H1 (cell line): Measurements from ENCODE around the gene EPHA2. TPM values are rescaled to one million over a fixed set of nuclear protein-coding genes. Genes with fewer than 3 reads are reported as not detected.
"Not testable (repeated sequence)": the region's sequence is repeated elsewhere in the genome, so short reads cannot be mapped to it uniquely, and the experiment has no call there.

ENCODE experiments used
- CTCF ChIA-PET: fragments of 300-600 bp; sonication (Branson Sonifier 250); formaldehyde crosslinking; loops from one replicate; lab custom pipeline; 2021; ENCODE audit not compliant: partially characterized antibody; lab: Charles Lee
- POLR2A ChIA-PET: fragments of 300-600 bp; sonication (Branson Sonifier 250); formaldehyde crosslinking; loops from one replicate; lab custom pipeline; 2021; ENCODE audit warnings: inconsistent platforms; ENCODE audit not compliant: partially characterized antibody; lab: Charles Lee
- DNase-seq, 2 experiments: peaks; one replicate each; pipeline versions ENCODE4 v3.0.0 to v3.0.0-alpha.2; 2010 to 2022; ENCODE audit warnings: low spot score in 2 of 2, low read depth in 1 of 2, mixed read lengths in 1 of 2
- FAIRE-seq: peaks from 2 replicates; lab custom pipeline; 2011; peaks lifted over from hg19 to GRCh38; lab: Jason Lieb, UNC
- H2AFZ ChIP-seq: 2 replicates; pipeline ENCODE4 v1.8.1; 2012; ENCODE audit warnings: low read length, inconsistent platforms
- H2AK5ac ChIP-seq: 2 replicates; pipeline ENCODE4 v1.6.1; 2013; ENCODE audit warnings: low read depth, low read length
- H2BK120ac ChIP-seq: replicated peaks from 2 replicates; pipeline ENCODE3; 2013; ENCODE audit warnings: low read depth, low read length, inconsistent platforms
- H2BK12ac ChIP-seq: 2 replicates; pipeline ENCODE4 v1.6.1; 2013; ENCODE audit warnings: low read depth, low read length
- H2BK15ac ChIP-seq: 2 replicates; pipeline ENCODE4 v1.6.1; 2013; ENCODE audit warnings: low read length
- H2BK20ac ChIP-seq: 2 replicates; pipeline ENCODE4 v1.6.1; 2013; ENCODE audit warnings: low read length
- H2BK5ac ChIP-seq: 2 replicates; pipeline ENCODE4 v1.6.1; 2013; ENCODE audit warnings: low read depth, low read length
- H3K14ac ChIP-seq: 2 replicates; pipeline ENCODE4 v1.6.1; 2013; ENCODE audit warnings: inconsistent platforms; ENCODE audit not compliant: insufficient read length
- H3K18ac ChIP-seq: 2 replicates; pipeline ENCODE4 v1.6.1; 2013; ENCODE audit warnings: low read length; ENCODE audit errors: extremely low read depth
- H3K23ac ChIP-seq: 2 replicates; pipeline ENCODE4 v1.6.1; 2013; ENCODE audit warnings: inconsistent platforms; ENCODE audit not compliant: insufficient read length
- H3K23me2 ChIP-seq: 2 replicates; pipeline ENCODE4 v1.6.1; 2013; ENCODE audit warnings: low read depth, low read length
- H3K27ac ChIP-seq: 2 replicates; pipeline ENCODE4 v1.6.1; 2011; ENCODE audit warnings: low read depth, low read length, inconsistent platforms
- H3K27me3 ChIP-seq, 4 experiments: replicated peaks in 1 of 4; 1 replicate in 1 of 4; 2 replicates in 3 of 4; pipeline versions ENCODE4 v1.6.1 to v1.8.1; 2011 to 2013; ENCODE audit warnings: low read length in 3 of 4, mild to moderate bottlenecking in 3 of 4, inconsistent platforms in 2 of 4, mixed read lengths in 2 of 4, moderate library complexity in 1 of 4; ENCODE audit not compliant: control insufficient read depth in 3 of 4, insufficient read depth in 3 of 4; ENCODE audit errors: extremely low read depth in 1 of 4
- H3K36me3 ChIP-seq, 4 experiments: 2 replicates each; pipeline versions ENCODE4 v1.6.1 to v1.8.1; 2011 to 2013; ENCODE audit warnings: mild to moderate bottlenecking in 4 of 4, low read length in 3 of 4, moderate library complexity in 2 of 4, control low read depth in 1 of 4, inconsistent platforms in 1 of 4; ENCODE audit not compliant: insufficient read depth in 4 of 4, control insufficient read depth in 2 of 4
- H3K4ac ChIP-seq: replicated peaks from 2 replicates; pipeline ENCODE3; 2013; ENCODE audit warnings: low read length, low read depth, mixed read lengths, inconsistent platforms; ENCODE audit not compliant: insufficient read length
- H3K4me1 ChIP-seq, 4 experiments: replicated peaks in 1 of 4; 1 replicate in 1 of 4; 2 replicates in 3 of 4; pipeline versions ENCODE4 v1.6.1 to v1.8.1; 2011 to 2013; ENCODE audit warnings: low read length in 3 of 4, inconsistent platforms in 2 of 4, mixed read lengths in 1 of 4; ENCODE audit not compliant: insufficient read depth in 4 of 4, control insufficient read depth in 3 of 4
- H3K4me2 ChIP-seq, 2 experiments: 2 replicates each; pipeline versions ENCODE4 v1.6.1 to v1.8.1; 2011 to 2013; ENCODE audit warnings: low read depth in 2 of 2, low read length in 2 of 2, control low read depth in 1 of 2, inconsistent platforms in 1 of 2, mild to moderate bottlenecking in 1 of 2; ENCODE audit not compliant: insufficient read depth in 1 of 2
- H3K4me3 ChIP-seq, 4 experiments: fragments of 200-600, 300-600 bp in 1 of 4; sonication (generic), shearing (Covaris generic), sonication (Bioruptor Twin) in 1 of 4; 2 replicates each; pipeline versions ENCODE4 v1.5.1 to v1.8.1; 2011 to 2016; ENCODE audit warnings: low read length in 4 of 4, low read depth in 3 of 4, control low read depth in 2 of 4, inconsistent platforms in 2 of 4, mild to moderate bottlenecking in 2 of 4, mixed read lengths in 1 of 4, moderate library complexity in 1 of 4; ENCODE audit not compliant: insufficient read depth in 2 of 4; ENCODE audit errors: extremely low read depth in 1 of 4
- H3K56ac ChIP-seq: replicated peaks from 2 replicates; pipeline ENCODE3; 2013; ENCODE audit warnings: low read depth, mild to moderate bottlenecking, mixed read lengths, low read length, inconsistent platforms; ENCODE audit not compliant: insufficient read length
- H3K79me1 ChIP-seq: 2 replicates; pipeline ENCODE4 v1.6.1; 2013; ENCODE audit warnings: low read depth, low read length, control low read depth
- H3K79me2 ChIP-seq, 2 experiments: 2 replicates each; pipeline versions ENCODE4 v1.6.1 to v1.8.1; 2012 to 2013; ENCODE audit warnings: low read length in 2 of 2, mild to moderate bottlenecking in 2 of 2, inconsistent platforms in 1 of 2; ENCODE audit not compliant: insufficient read depth in 2 of 2, control insufficient read depth in 1 of 2
- H3K9ac ChIP-seq, 4 experiments: replicated peaks in 1 of 4; 1 replicate in 1 of 4; 2 replicates in 3 of 4; pipeline versions ENCODE4 v1.6.1 to v1.8.1; 2011 to 2013; ENCODE audit warnings: low read depth in 3 of 4, low read length in 3 of 4, control low read depth in 2 of 4, mild to moderate bottlenecking in 2 of 4, moderate library complexity in 2 of 4, inconsistent platforms in 1 of 4; ENCODE audit errors: extremely low read depth in 1 of 4
- H3K9me3 ChIP-seq, 2 experiments: 2 replicates each; pipeline versions ENCODE4 v1.6.1 to v1.8.1; 2012 to 2013; ENCODE audit warnings: mild to moderate bottlenecking in 2 of 2, moderate library complexity in 2 of 2, control low read depth in 1 of 2, inconsistent platforms in 1 of 2, low read depth in 1 of 2, low read length in 1 of 2, mixed read lengths in 1 of 2; ENCODE audit not compliant: insufficient read depth in 2 of 2
- H4K20me1 ChIP-seq, 2 experiments: replicated peaks in 1 of 2; 2 replicates each; pipeline versions ENCODE3 to v1.8.1; 2011 to 2013; ENCODE audit warnings: inconsistent platforms in 2 of 2, low read length in 2 of 2, mild to moderate bottlenecking in 1 of 2; ENCODE audit not compliant: insufficient read depth in 2 of 2, control insufficient read depth in 1 of 2
- H4K5ac ChIP-seq: 2 replicates; pipeline ENCODE4 v1.6.1; 2013; ENCODE audit warnings: low read length, low read depth, mixed read lengths, inconsistent platforms; ENCODE audit not compliant: insufficient read length
- H4K8ac ChIP-seq: 2 replicates; pipeline ENCODE4 v1.8.0; 2013; ENCODE audit warnings: mild to moderate bottlenecking, moderate library complexity, low read length, inconsistent platforms; ENCODE audit not compliant: insufficient read depth; ENCODE audit errors: extremely low read depth
- H4K91ac ChIP-seq: replicated peaks from 2 replicates; pipeline ENCODE3; 2013; ENCODE audit warnings: low read length, mixed read lengths, inconsistent platforms; ENCODE audit not compliant: insufficient read length
- WGBS, 2 experiments: shearing (Covaris generic) in 1 of 2; methylation state at CpG; one replicate each; pipeline versions ENCODE4 v1.1.6 to v1.1.7; 2013 to 2015; ENCODE audit warnings: low lambda C conversion rate in 2 of 2, mixed read lengths in 2 of 2, inconsistent platforms in 1 of 2, low coverage in 1 of 2, missing lambda C conversion rate in 1 of 2; ENCODE audit not compliant: insufficient replicate concordance in 2 of 2, insufficient coverage in 1 of 2, insufficient read length in 1 of 2; ENCODE audit errors: extremely low coverage in 1 of 2, missing lambda C conversion rate in 1 of 2; 5-methylcytosine and 5-hydroxymethylcytosine counted together
- polyA plus RNA-seq, 7 experiments: library from polyadenylated mRNA; depleted of rRNA in 3 of 7; stranded (reverse) in 5 of 7; unstranded in 2 of 7; fragments of >200 nt in 5 of 7; fragments of 200-250 nt in 2 of 7; gene quantifications; 1 replicate in 5 of 7; 2 replicates in 1 of 7; 4 replicates in 1 of 7; pipeline versions ENCODE4 v1.2.1 to v1.2.3, GENCODE V29; 2011 to 2013; ENCODE audit warnings: missing spikeins in 2 of 7, mixed read lengths in 2 of 7
- total RNA-seq: library from RNA; stranded (reverse); fragmentation: NEBNext Ultra II Directional; extraction: Animal tissue kit (Norgen Biotek cat#: 25700); gene quantifications from 2 replicates; pipeline ENCODE4 v1.2.1, GENCODE V29; 2021

The EPHA2 gene
- total and polyA plus RNA-seq, 2 of the 8 experiments (the other 6 are each of a cell fraction or from before 2014, with no cell fraction given), result 26.8 to 33.6 TPM

GRCh38 chr1:16196139-16196538 is 40.3 kb upstream of the EPHA2 start:
- not testable (repeated sequence) for H3K23me2 ChIP-seq, H3K4me1 ChIP-seq, H3K56ac ChIP-seq, H4K91ac ChIP-seq, H3K14ac ChIP-seq, H3K9ac ChIP-seq, H3K4me2 ChIP-seq, H3K18ac ChIP-seq, H4K20me1 ChIP-seq, H2BK5ac ChIP-seq, H2AFZ ChIP-seq, H3K23ac ChIP-seq, H2BK120ac ChIP-seq, H3K79me2 ChIP-seq, H2BK15ac ChIP-seq, H3K4ac ChIP-seq, H2AK5ac ChIP-seq, H3K9me3 ChIP-seq, H4K5ac ChIP-seq, H3K4me3 ChIP-seq, H2BK20ac ChIP-seq, H3K27ac ChIP-seq, H2BK12ac ChIP-seq, DNase-seq, FAIRE-seq, H4K8ac ChIP-seq, H3K79me1 ChIP-seq, H3K27me3 ChIP-seq
- CTCF ChIA-PET, result interaction anchor here (0.7 to 1.6 kb wide), 2 partner anchors 15 to 1377 kb away, joined by 3 to 5 read pairs; no protein-coding TSS in a partner anchor
- WGBS, 2 experiments, result 89% methylated on average over 4 of the region's 4 CpGs; no CpG with 5 or more reads in 1 of the 2 experiments
- peaks cover 5 to 16% (median 10%) of the 10 kb centered on the region in 4 experiments; a peak in 4 of 8 replicates for H3K36me3 ChIP-seq
- POLR2A ChIA-PET, result interaction anchor here (0.6 to 1.7 kb wide), 7 partner anchors 11 to 128 kb away, joined by 3 to 9 read pairs (median 3); partner anchors contain the start of gene ARHGEF19
